Thoracic aorta (tissue), 2 donors: Measurements from ENCODE around the gene MXD4. TPM values are rescaled to one million over a fixed set of nuclear protein-coding genes. Genes with fewer than 3 reads are reported as not detected.

Source experiments
- ATAC-seq: fragments of 150-250 bp; one replicate; pipeline ENCODE4 v1.8.0; 2017; ENCODE audit warnings: low read depth; ENCODE audit not compliant: insufficient number of reproducible peaks, low FRiP score
- DNase-seq: peaks from one replicate; pipeline ENCODE4 v3.0.0-alpha.2; 2020; ENCODE audit warnings: low spot score
- H3K27ac ChIP-seq, 2 donors: fragments of 200-600 bp; sonication (generic); 1 replicate in 1 of 2; 2 replicates in 1 of 2; pipeline ENCODE4 v1.5.1; 2016; ENCODE audit warnings: mild to moderate bottlenecking in 2 of 2, moderate library complexity in 2 of 2
- H3K27me3 ChIP-seq: fragments of 200-600 bp; sonication (generic); replicated peaks from 2 replicates; pipeline ENCODE4 v1.6.0; 2016; ENCODE audit warnings: mild to moderate bottlenecking; ENCODE audit not compliant: insufficient read depth
- H3K36me3 ChIP-seq: fragments of 200-600 bp; sonication (generic); one replicate; pipeline ENCODE4 v1.5.1; 2016
- H3K4me1 ChIP-seq, 2 donors: fragments of 200-600 bp; sonication (generic); 1 replicate in 1 of 2; 2 replicates in 1 of 2; pipeline versions ENCODE4 v1.5.1 to v1.6.0; 2016; ENCODE audit warnings: low read depth in 2 of 2, mild to moderate bottlenecking in 1 of 2; ENCODE audit not compliant: control insufficient read depth in 1 of 2
- H3K4me3 ChIP-seq: fragments of 200-600 bp; sonication (generic); 2 replicates; pipeline ENCODE4 v1.5.1; 2016; ENCODE audit warnings: mild to moderate bottlenecking
- H3K9me3 ChIP-seq: fragments of 200-600 bp; sonication (generic); 2 replicates; pipeline ENCODE4 v1.5.1; 2016
- CTCF ChIP-seq: fragments of 200-600 bp; sonication (generic); IDR thresholded peaks from one replicate; pipeline ENCODE4 v1.5.1; 2019; ENCODE audit warnings: antibody characterized with exemption
- total RNA-seq, 2 donors: library from RNA; depleted of rRNA; stranded (reverse); fragments of >200 nt; gene quantifications; one replicate each; pipeline versions ENCODE4 v1.1.0 to v1.2.3, GENCODE V29; 2016

Gene MXD4
- total RNA-seq, 2 donors from 2014 or later, result 93.1 to 105 TPM

GRCh38 chr4:2266821-2267220 is 4.9 kb upstream of the MXD4 start:
- H3K9me3 ChIP-seq, result no peaks in the 10 kb centered on the region
- H3K27me3 ChIP-seq, result no peaks in the 10 kb centered on the region
- no peak overlapping the region for H3K4me3 ChIP-seq
- TF ChIP-seq CTCF, result no peak
- H3K4me1 ChIP-seq, result peaks cover 0 to 24% of the 10 kb centered on the region in 2 donors
- no peak for ATAC-seq
- no peak overlapping the region for H3K27ac ChIP-seq
- no peak for DNase-seq
- H3K36me3 ChIP-seq, result no peaks in the 10 kb centered on the region

- peak overlapping the region; percentile 12 to 30 for H3K27ac ChIP-seq
- TF ChIP-seq CTCF, result no peak
- peaks cover 0 to 24% of the 10 kb centered on the region in 2 donors for H3K4me1 ChIP-seq
- H3K4me3 ChIP-seq, result no peak overlapping the region
- H3K9me3 ChIP-seq, result no peaks in the 10 kb centered on the region
- ATAC-seq, result no peak
- H3K36me3 ChIP-seq, result no peaks in the 10 kb centered on the region
- no peak for DNase-seq
- no peaks in the 10 kb centered on the region for H3K27me3 ChIP-seq
Measured at GRCh38 chr4:2266181-2266580, 4.3 kb upstream of the MXD4 start.

GRCh38 chr4:2265113-2266110 is 3.5 kb upstream of the MXD4 start:
- no peaks in the 10 kb centered on the region for H3K36me3 ChIP-seq
- no peak overlapping the region for H3K4me3 ChIP-seq
- ATAC-seq, result no peak
- peaks cover under 1 to 30% of the 10 kb centered on the region in 2 donors for H3K4me1 ChIP-seq
- no peak for TF ChIP-seq CTCF
- peak overlapping the region; percentile 12 to 30 for H3K27ac ChIP-seq
- no peak for DNase-seq
- H3K9me3 ChIP-seq, result no peaks in the 10 kb centered on the region
- no peaks in the 10 kb centered on the region for H3K27me3 ChIP-seq

- peaks cover 9 to 38% of the 10 kb centered on the region in 2 donors for H3K4me1 ChIP-seq
- DNase-seq (no peak), ATAC-seq (no peak)
- H3K9me3 ChIP-seq, result no peaks in the 10 kb centered on the region
- H3K4me3 ChIP-seq, result no peak overlapping the region
- H3K27ac ChIP-seq, result no peak overlapping the region
- no peaks in the 10 kb centered on the region for H3K36me3 ChIP-seq
- H3K27me3 ChIP-seq, result no peaks in the 10 kb centered on the region
- TF ChIP-seq CTCF, result no peak
Measured at GRCh38 chr4:2264481-2265041, 2.7 kb upstream of the MXD4 start.

- no peak for DNase-seq
- H3K27me3 ChIP-seq, result no peaks in the 10 kb centered on the region
- no peak for TF ChIP-seq CTCF
- ATAC-seq, result no peak
- no peaks in the 10 kb centered on the region for H3K36me3 ChIP-seq
- no peaks in the 10 kb centered on the region for H3K9me3 ChIP-seq
- H3K27ac ChIP-seq, result no peak overlapping the region
- H3K4me1 ChIP-seq, result peaks cover 15 to 45% of the 10 kb centered on the region in 2 donors
- no peak overlapping the region for H3K4me3 ChIP-seq
Measured at GRCh38 chr4:2263926-2264321, 2.0 kb upstream of the MXD4 start.
